ENCODE results near the gene GRIK4. TPM values are rescaled to one million over a fixed set of nuclear protein-coding genes. Genes with fewer than 3 reads are reported as not detected.

GRIK4 gene
- total RNA-seq, 1 donor from 2014 or later: not detected

GRCh38 chr11:120795185-120795584 lies 283.6 kb downstream of the GRIK4 start:
- no peaks in the 10 kb centered on the region for H3K4me1 Mint-ChIP-seq (ENCODE audit: low read depth)
- no peak for DNase-seq (ENCODE audit: low spot score, unreplicated experiment)
- no peak overlapping the region for H3K4me3 Mint-ChIP-seq (ENCODE audit: low read depth)
- no peaks in the 10 kb centered on the region for H3K9me3 Mint-ChIP-seq (ENCODE audit: low read depth)
- no peak overlapping the region for H3K27ac Mint-ChIP-seq
- TF ChIP-seq CTCF (IDR thresholded peaks at IDR 0.05; ENCODE audit: unreplicated experiment): no peak
- H3K36me3 Mint-ChIP-seq (ENCODE audit: insufficient read depth): no peaks in the 10 kb centered on the region
- peaks cover 8% of the 10 kb centered on the region for H3K27me3 Mint-ChIP-seq

GRCh38 chr11:120797143-120797542 lies 285.6 kb downstream of the GRIK4 start:
- no peaks in the 10 kb centered on the region for H3K36me3 Mint-ChIP-seq (ENCODE audit: insufficient read depth)
- no peak for DNase-seq (ENCODE audit: low spot score, unreplicated experiment)
- no peak for TF ChIP-seq CTCF (IDR thresholded peaks at IDR 0.05; ENCODE audit: unreplicated experiment)
- H3K27me3 Mint-ChIP-seq: peaks cover 10% of the 10 kb centered on the region
- no peaks in the 10 kb centered on the region for H3K4me1 Mint-ChIP-seq (ENCODE audit: low read depth)
- H3K27ac Mint-ChIP-seq: no peak overlapping the region
- no peak overlapping the region for H3K4me3 Mint-ChIP-seq (ENCODE audit: low read depth)
- no peaks in the 10 kb centered on the region for H3K9me3 Mint-ChIP-seq (ENCODE audit: low read depth)

GRCh38 chr11:120798854-120799253 lies 287.3 kb downstream of the GRIK4 start:
- no peak overlapping the region for H3K4me3 Mint-ChIP-seq (ENCODE audit: low read depth)
- no peak overlapping the region for H3K27ac Mint-ChIP-seq
- peaks cover 17% of the 10 kb centered on the region for H3K27me3 Mint-ChIP-seq
- no peaks in the 10 kb centered on the region for H3K4me1 Mint-ChIP-seq (ENCODE audit: low read depth)
- DNase-seq (ENCODE audit: low spot score, unreplicated experiment): no peak
- no peaks in the 10 kb centered on the region for H3K9me3 Mint-ChIP-seq (ENCODE audit: low read depth)
- TF ChIP-seq CTCF (IDR thresholded peaks at IDR 0.05; ENCODE audit: unreplicated experiment): no peak
- H3K36me3 Mint-ChIP-seq (ENCODE audit: insufficient read depth): no peaks in the 10 kb centered on the region

GRCh38 chr11:120800206-120800605 lies 288.7 kb downstream of the GRIK4 start:
- DNase-seq (ENCODE audit: low spot score, unreplicated experiment): no peak
- Mint-ChIP-seq H3K27me3 (peaks cover 17% of the 10 kb centered on the region), H3K4me1 (ENCODE audit: low read depth) (no peaks in the 10 kb centered on the region), H3K27ac (no peak overlapping the region), H3K4me3 (ENCODE audit: low read depth) (no peak overlapping the region), H3K9me3 (ENCODE audit: low read depth) (no peaks in the 10 kb centered on the region), H3K36me3 (ENCODE audit: insufficient read depth) (no peaks in the 10 kb centered on the region)
- no peak for TF ChIP-seq CTCF (IDR thresholded peaks at IDR 0.05; ENCODE audit: unreplicated experiment)

GRCh38 chr11:120801801-120802689 lies 290.5 kb downstream of the GRIK4 start:
- Mint-ChIP-seq H3K4me3 (ENCODE audit: low read depth) (no peak overlapping the region), H3K27ac (no peak overlapping the region), H3K36me3 (ENCODE audit: insufficient read depth) (no peaks in the 10 kb centered on the region), H3K27me3 (peaks cover 12% of the 10 kb centered on the region), H3K4me1 (ENCODE audit: low read depth) (peaks cover 3% of the 10 kb centered on the region), H3K9me3 (ENCODE audit: low read depth) (no peaks in the 10 kb centered on the region)
- peak; percentile 67 for DNase-seq (ENCODE audit: low spot score, unreplicated experiment)
- peak; percentile 86 for TF ChIP-seq CTCF (IDR thresholded peaks at IDR 0.05; ENCODE audit: unreplicated experiment)
